Measurements from ENCODE around the gene FAM170B. TPM values are rescaled to one million over a fixed set of nuclear protein-coding genes. Genes with fewer than 3 reads are reported as not detected.
A peak's percentile ranks its signal among the peaks of the same experiment; 100 is the strongest.

The FAM170B gene
- total and polyA plus RNA-seq, 5 donors, result not detected

DNA sequence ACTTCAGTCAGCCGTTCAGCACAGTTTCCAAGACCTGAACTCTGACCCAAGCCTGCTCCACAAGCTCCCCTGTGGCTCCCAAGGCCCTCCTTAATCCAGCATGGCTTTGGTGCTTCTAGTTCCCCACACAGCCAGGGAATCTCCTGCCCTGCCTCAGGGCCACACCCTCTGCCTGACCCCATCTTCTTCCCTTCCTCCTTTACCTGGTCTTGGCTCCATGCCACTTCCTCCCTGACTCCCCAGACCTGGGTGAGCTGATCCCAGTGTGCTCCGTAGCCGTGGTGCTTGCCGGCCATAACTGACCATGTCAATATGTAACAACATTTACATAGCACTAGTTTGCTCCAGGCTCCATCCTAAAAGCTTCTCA lies 34.3 kb upstream of the FAM170B start:
- no peak overlapping the region for H3K27ac ChIP-seq (ENCODE audit: low read length)
- 92% methylated on average over 4 of the region's 4 CpGs for WGBS
- DNase-seq (no peak), ATAC-seq (no peak)
- H3K4me3 ChIP-seq (ENCODE audit: low read length), result no peak overlapping the region
- no peaks in the 10 kb centered on the region for H3K4me1 ChIP-seq (ENCODE audit: control insufficient read depth, insufficient read depth, low read length)
- intact Hi-C loops (cut with DNase I), result loop anchor here in 1 of 4 donors (10.0 kb wide), 1 partner anchor 613 kb away; no protein-coding TSS in a partner anchor
- H3K9me3 ChIP-seq (ENCODE audit: control insufficient read depth, low read length), result no peaks in the 10 kb centered on the region
- H3K27me3 ChIP-seq (ENCODE audit: control insufficient read depth, insufficient read depth), result no peaks in the 10 kb centered on the region

DNA sequence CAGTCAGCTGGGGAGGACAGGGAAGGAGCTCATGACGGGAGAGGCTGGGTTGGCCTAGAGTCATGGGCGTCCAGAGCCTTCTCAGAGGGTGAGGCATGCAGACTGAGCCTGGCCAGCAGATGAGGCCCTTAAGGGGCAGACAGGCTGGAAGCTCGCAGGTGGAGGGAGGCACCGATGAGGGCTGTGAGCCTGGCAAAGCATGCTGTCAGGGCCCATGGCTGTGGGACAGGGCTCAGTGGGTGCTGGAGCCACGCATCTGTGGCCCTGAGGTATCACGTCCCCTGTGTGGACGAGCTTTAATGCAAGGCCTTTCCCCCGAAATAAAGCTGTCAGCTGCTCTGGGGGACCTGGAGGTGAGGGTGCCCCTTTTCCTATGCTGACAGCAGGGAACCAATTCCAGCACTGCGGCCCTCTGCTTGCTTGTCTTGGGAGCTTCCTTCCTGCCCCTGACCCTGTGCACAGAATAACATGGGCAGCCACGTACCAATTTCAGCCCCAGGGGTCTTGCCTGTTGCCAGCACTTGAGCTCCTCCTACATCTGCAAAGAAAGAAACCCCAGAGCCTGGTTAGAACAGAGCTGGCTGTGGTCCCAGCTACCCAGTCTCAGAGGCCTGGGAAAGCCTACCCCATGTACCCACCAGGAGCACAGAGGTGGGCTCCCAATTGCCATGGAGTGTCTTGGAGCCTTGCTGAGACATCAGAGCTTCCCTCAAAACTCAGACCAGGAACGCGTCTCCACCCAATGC lies 33.8 kb upstream of the FAM170B start:
- H3K27me3 ChIP-seq (ENCODE audit: control insufficient read depth, insufficient read depth), result no peaks in the 10 kb centered on the region
- H3K4me3 ChIP-seq (ENCODE audit: low read length), result no peak overlapping the region
- no peak for DNase-seq
- H3K27ac ChIP-seq (ENCODE audit: low read length), result no peak overlapping the region
- no peaks in the 10 kb centered on the region for H3K4me1 ChIP-seq (ENCODE audit: control insufficient read depth, insufficient read depth, low read length)
- no peak for ATAC-seq
- H3K9me3 ChIP-seq (ENCODE audit: control insufficient read depth, low read length), result no peaks in the 10 kb centered on the region
- intact Hi-C loops (cut with DNase I), result loop anchor here in 1 of 4 donors (10.0 kb wide), 1 partner anchor 613 kb away; no protein-coding TSS in a partner anchor
- 85% methylated on average over 12 of the region's 12 CpGs for WGBS

DNA sequence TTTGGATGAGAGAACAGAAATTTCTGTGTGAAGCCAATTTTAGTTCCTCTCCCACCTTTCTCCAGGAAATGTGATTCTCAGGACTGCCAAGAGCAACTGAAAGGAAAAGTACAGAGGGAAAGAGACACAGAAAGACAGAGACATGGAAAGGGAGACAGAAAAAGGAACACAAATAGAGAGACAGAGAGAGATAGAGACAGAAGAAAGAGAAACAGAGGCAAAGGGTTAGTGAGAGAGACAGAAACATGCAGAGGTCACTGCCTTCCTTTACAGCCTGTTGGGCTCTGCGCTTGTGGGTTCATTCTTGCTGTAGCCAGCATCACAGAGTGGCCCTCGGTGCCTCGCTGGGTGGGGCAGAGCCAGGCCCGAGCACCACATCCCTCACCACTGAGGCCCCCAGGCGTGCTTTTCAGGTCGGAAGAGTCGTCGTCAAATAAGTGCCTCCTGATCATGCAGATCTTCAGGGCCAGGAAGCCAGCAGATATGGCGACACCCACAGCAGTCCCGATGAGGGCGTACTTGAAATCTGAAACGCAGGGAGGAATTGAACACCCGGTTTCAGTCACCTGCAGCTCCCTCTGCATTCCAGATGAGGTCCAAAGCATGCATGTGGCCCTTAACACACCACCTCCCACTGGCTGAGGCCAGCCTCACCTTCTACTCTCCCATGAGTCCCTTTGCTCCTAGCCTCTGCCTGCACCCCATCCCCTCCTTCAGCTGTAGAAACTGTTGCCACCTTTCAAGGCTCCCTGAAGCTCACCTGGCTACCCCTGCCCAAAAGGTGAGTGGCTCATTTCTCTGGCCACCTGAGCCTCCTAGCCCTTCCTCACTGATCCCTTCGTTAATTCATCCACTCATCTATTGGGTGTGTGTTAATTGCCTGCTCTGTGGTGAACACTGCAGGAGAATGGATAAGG lies 32.9 kb upstream of the FAM170B start:
- Histone ChIP-seq H3K27ac (ENCODE audit: low read length) (no peak overlapping the region), H3K27me3 (ENCODE audit: control insufficient read depth, insufficient read depth) (no peaks in the 10 kb centered on the region), H3K4me1 (ENCODE audit: control insufficient read depth, insufficient read depth, low read length) (no peaks in the 10 kb centered on the region), H3K9me3 (ENCODE audit: control insufficient read depth, low read length) (no peaks in the 10 kb centered on the region), H3K4me3 (ENCODE audit: low read length) (no peak overlapping the region)
- DNase-seq (no peak), ATAC-seq (no peak)
- 85% methylated on average over 14 of the region's 14 CpGs for WGBS
- intact Hi-C loops (cut with DNase I), result loop anchor here in 1 of 4 donors (10.0 kb wide), 1 partner anchor 612 kb away; no protein-coding TSS in a partner anchor

DNA sequence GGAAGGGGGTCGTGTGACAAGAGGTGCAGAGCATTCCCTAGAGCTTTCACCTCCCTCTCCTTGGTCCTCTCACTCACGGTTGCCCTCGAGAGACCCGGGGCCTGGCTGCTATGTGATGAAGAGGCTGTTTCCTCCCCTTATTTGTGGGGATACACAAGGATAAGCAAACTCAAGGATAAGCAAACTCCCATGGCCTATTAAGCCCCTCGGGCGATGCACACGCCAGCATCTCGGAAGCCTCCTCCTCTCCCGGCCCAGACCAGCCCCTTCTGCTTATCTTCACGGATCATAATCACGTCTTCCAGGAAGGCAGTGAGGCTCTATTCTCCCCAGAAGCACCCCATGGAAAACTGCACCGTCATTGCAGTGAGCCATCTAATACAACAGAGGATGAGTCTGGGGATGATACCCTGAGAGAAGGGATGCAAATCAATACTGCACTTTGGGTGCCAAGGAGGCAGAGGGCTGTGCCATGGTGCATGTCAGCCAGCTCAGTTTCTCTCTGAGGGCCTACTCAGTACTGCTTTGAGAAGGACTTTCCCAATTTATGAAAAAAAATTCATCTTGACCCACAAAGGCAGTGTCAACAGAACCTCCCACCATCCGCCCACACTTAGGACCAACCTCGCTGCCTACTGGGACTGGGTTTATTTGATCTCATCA lies 32.1 kb upstream of the FAM170B start:
- ATAC-seq (no peak), DNase-seq (no peak)
- H3K4me1 ChIP-seq (ENCODE audit: control insufficient read depth, insufficient read depth, low read length), result no peaks in the 10 kb centered on the region
- intact Hi-C loops (cut with DNase I), result loop anchor here in 1 of 4 donors (10.0 kb wide), 1 partner anchor 611 kb away; no protein-coding TSS in a partner anchor
- H3K27me3 ChIP-seq (ENCODE audit: control insufficient read depth, insufficient read depth), result no peaks in the 10 kb centered on the region
- no peak overlapping the region for H3K27ac ChIP-seq (ENCODE audit: low read length)
- WGBS, result 85% methylated on average over 14 of the region's 14 CpGs
- H3K4me3 ChIP-seq (ENCODE audit: low read length), result no peak overlapping the region
- no peaks in the 10 kb centered on the region for H3K9me3 ChIP-seq (ENCODE audit: control insufficient read depth, low read length)

DNA sequence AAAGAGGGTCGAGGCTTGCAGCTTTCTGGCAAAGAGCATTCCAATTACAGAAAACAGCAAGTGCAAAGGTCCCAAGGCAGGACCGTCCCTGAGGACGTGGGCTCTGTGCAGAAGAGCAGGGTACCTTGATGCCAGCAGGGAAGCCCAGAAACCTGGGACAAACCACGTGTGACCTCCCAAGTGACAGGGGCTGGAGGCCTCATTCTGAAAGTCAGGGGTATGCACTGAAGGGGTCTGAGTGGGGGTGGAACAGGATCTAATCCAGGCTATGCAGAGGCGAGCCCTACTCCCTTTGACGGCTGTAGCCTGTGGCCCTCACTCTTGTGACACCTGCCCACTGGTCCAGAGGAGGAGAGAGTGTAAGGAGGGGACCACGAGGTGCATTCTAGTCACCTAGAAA lies 31.4 kb upstream of the FAM170B start:
- ATAC-seq (no peak), DNase-seq (no peak)
- Histone ChIP-seq H3K4me3 (ENCODE audit: low read length) (no peak overlapping the region), H3K4me1 (ENCODE audit: control insufficient read depth, insufficient read depth, low read length) (no peaks in the 10 kb centered on the region), H3K27me3 (ENCODE audit: control insufficient read depth, insufficient read depth) (no peaks in the 10 kb centered on the region), H3K27ac (ENCODE audit: low read length) (no peak overlapping the region), H3K9me3 (ENCODE audit: control insufficient read depth, low read length) (no peaks in the 10 kb centered on the region)
- WGBS, result 86% methylated on average over 7 of the region's 7 CpGs
- intact Hi-C loops (cut with DNase I), result loop anchor here in 1 of 4 donors (10.0 kb wide), 1 partner anchor 610 kb away; no protein-coding TSS in a partner anchor

DNA sequence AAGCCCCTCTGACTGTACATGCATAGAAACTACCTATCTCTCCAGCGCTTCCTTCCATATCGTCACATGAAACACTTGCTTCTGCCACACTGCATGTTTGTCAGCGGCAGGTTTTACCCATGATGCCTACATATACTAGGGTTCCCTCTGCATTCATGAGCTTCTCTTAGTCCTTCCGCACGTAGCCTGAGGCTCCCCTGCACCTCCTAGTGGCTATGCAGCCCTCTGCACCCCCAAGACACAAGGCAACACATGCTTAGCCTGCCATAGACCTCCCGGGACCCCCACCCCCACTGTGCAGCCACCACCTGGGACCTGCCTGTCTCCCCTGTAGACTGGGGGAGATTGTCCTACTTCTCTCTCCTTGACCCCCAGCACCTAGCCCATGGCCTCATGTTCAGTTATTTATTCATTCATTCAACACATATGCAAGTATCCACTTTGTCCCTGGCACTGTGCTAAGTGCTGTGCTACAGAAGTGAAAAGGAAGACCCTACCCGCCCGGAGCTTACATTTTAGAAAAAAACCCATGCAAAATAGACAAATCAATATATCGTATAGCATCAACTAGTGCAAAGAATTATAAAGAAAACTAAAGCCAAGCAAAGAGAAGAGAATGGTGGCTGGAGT lies 30.9 kb upstream of the FAM170B start:
- DNase-seq, result peak in 1 of 3 donors; percentile 77

DNA sequence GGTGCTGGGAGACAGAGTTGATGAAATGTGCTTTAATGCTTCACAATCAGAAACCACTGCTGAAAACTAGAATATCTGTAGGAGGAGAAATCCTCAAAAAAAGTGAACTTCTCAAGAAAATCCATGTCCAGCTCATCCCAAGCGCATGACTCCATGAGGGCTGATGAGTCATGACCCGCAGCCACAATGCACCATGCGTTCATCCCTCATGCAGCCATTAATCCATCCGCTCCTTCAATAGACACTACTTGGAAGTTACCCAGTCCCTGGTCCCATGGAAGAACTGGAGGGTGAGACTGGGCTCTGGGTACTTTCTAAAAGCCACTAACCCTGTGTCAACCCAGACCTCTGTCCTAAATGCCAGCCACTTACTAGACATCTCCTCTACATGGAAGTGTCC lies 29.9 kb upstream of the FAM170B start:
- Histone ChIP-seq H3K4me3 (ENCODE audit: low read length) (no peak overlapping the region), H3K27ac (ENCODE audit: low read length) (no peak overlapping the region), H3K27me3 (ENCODE audit: control insufficient read depth, insufficient read depth) (no peaks in the 10 kb centered on the region), H3K4me1 (ENCODE audit: control insufficient read depth, insufficient read depth, low read length) (no peaks in the 10 kb centered on the region), H3K9me3 (ENCODE audit: control insufficient read depth, low read length) (no peaks in the 10 kb centered on the region)
- intact Hi-C loops (cut with DNase I), result loop anchor here (5.0 to 10.0 kb wide), 5 partner anchors 176 to 609 kb away; no protein-coding TSS in a partner anchor
- ATAC-seq (no peak), DNase-seq (no peak)
- WGBS, result 97% methylated on average over 4 of the region's 4 CpGs

More for the DNA sequence above, 30.9 kb upstream of the FAM170B start:
- Histone ChIP-seq H3K9me3 (ENCODE audit: control insufficient read depth, low read length) (no peaks in the 10 kb centered on the region), H3K27ac (ENCODE audit: low read length) (no peak overlapping the region), H3K4me3 (ENCODE audit: low read length) (no peak overlapping the region), H3K27me3 (ENCODE audit: control insufficient read depth, insufficient read depth) (no peaks in the 10 kb centered on the region), H3K4me1 (ENCODE audit: control insufficient read depth, insufficient read depth, low read length) (no peaks in the 10 kb centered on the region)
- WGBS, result 59% methylated on average over 9 of the region's 9 CpGs
- intact Hi-C loops (cut with DNase I), result loop anchor here (5.0 to 10.0 kb wide), 5 partner anchors 177 to 610 kb away; no protein-coding TSS in a partner anchor
- ATAC-seq, result peak; percentile 74 to 76

DNA sequence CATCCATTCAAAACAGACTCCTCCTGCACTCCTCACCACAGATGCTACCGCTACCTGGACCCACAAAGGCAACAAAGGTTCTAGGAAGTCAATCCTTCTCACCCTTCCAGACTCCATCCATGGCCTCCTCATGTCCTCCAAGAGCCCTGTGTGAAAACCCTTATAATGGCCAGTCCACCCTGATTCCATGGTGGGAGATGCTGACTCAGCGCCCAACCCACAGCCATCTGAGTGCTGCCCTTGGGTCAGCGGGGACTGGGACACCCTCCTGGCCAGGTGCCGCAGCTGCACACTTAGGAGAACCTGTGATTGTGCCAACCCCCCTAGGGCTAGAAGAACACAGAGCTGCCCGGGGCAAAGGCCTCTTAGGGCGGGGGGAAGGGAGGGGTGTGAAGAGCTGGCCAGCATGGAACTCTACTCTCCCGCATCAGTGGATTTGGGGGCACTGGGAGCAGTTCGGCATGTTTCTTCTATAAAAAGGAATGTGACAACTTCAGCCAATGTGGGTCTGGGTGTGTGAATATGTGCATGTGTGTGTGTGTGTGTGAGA lies 29.0 kb upstream of the FAM170B start:
- intact Hi-C loops (cut with DNase I), result loop anchor here (5.0 to 10.0 kb wide), 5 partner anchors 176 to 608 kb away; no protein-coding TSS in a partner anchor
- no peaks in the 10 kb centered on the region for H3K27me3 ChIP-seq (ENCODE audit: control insufficient read depth, insufficient read depth)
- DNase-seq, result no peak
- H3K4me1 ChIP-seq (ENCODE audit: control insufficient read depth, insufficient read depth, low read length), result no peaks in the 10 kb centered on the region
- H3K9me3 ChIP-seq (ENCODE audit: control insufficient read depth, low read length), result no peaks in the 10 kb centered on the region
- no peak for ATAC-seq
- no peak overlapping the region for H3K27ac ChIP-seq (ENCODE audit: low read length)
- WGBS, result 91% methylated on average over 8 of the region's 8 CpGs
- no peak overlapping the region for H3K4me3 ChIP-seq (ENCODE audit: low read length)

DNA sequence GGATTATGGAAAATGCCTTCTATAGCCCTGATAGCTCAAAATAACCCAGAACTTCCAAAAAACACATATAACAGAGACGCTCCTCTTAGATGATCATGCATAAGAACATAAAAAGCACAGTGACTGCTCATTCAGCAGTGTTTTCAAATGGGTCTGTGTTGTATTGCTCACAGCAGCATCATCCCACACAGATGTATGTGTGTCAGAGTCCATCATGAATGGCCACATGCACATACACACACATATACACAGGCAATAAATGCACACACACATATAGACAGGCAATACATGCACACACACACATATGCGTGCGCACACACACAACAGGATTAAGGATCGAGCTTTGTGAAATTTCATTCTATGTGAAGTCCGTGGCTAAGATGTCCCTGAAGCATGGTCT lies 28.2 kb upstream of the FAM170B start:
- intact Hi-C loops (cut with DNase I), result loop anchor here (5.0 to 10.0 kb wide), 5 partner anchors 175 to 607 kb away; no protein-coding TSS in a partner anchor
- no peaks in the 10 kb centered on the region for H3K4me1 ChIP-seq (ENCODE audit: control insufficient read depth, insufficient read depth, low read length)
- no peak overlapping the region for H3K4me3 ChIP-seq (ENCODE audit: low read length)
- no peaks in the 10 kb centered on the region for H3K27me3 ChIP-seq (ENCODE audit: control insufficient read depth, insufficient read depth)
- DNase-seq, result no peak
- no peak for ATAC-seq
- H3K27ac ChIP-seq (ENCODE audit: low read length), result no peak overlapping the region
- no peaks in the 10 kb centered on the region for H3K9me3 ChIP-seq (ENCODE audit: control insufficient read depth, low read length)
- WGBS, result 81% methylated on average over 5 of the region's 5 CpGs

Data from right cardiac atrium (tissue), 5 donors.